Effector CD8-positive, alpha-beta T cell (primary cell): ENCODE data around the gene CYP4F22.
"Not testable (repeated sequence)": the region's sequence is repeated elsewhere in the genome, so short reads cannot be mapped to it uniquely, and the experiment has no call there.

Experiments used
- DNase-seq: peaks from one replicate; lab custom pipeline; 2025; lab: John Stamatoyannopoulos, UW

The CYP4F22 gene

GRCh38 chr19:15488489-15489226, 19.7 kb upstream of the CYP4F22 start:
- no peak for DNase-seq

DNA sequence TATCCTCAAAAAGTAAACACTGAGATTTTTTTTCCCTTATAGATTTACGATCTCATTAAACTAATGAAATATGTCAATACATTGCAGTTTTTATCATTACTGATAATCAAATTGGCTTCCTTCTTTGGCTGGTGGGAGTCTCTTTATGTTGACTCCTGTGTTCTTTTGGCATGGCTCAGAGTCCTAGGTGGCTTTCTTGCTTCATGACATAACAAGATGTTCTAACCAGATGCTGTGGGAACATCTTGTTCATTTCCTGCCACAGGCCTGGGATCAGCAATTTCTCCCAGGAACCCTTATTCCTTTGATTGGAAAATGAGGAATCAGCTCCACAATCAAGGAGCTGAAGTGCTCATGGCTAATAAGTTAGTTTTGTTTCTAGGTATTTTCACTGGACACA, 13.2 kb upstream of the CYP4F22 start:
- no peak for DNase-seq

DNA sequence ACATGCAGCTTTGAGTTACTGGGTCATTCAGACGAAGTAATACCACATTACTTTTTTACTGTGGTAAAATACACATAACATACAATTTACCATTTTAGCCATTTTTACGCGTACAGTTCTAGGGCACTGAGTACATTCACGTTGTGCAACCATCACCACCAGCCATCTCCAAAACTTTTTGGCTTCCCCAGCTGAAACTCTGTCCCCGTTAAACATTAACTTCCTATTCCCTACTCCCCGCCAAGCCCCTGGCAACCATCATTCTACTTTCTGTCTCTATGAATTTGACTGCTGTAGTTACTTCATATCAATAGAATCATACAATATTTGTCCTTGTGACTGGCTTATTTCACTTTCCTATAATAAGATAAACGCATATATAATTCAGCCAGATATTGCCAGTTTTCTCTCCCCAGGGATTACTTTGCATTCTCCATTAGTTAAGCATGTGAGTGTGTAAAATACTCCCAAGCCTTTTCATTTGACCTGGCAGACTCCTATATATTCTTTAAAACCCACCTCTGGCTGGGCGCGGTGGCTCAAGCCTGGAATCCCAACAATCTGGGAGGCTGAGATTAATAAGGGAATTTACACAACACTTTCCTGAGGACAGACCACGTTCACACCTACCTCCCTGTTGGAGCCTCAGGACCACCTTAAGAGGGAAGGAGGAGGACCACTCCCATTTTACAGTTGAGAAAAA, 10.0 kb upstream of the CYP4F22 start:
- DNase-seq = no peak

DNA sequence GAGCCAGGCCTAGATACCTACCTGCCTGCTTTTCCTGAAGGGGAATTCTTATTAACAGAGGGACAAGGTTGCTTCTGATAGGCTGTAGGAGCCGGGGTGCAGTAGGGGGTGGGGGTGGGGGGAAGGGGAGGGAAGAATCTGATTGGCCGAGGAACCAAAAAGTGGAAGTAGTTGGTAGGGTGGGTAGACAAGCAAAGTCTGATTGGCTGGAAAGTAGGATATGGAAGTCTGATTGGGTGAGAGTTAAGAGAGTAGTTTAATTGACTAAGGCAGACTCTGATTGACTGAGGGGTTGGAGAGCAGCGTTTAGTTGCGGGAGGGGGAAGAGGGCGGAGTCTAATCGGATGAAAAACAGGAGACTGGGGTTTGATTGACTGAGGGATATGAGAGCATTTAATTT, 9.4 kb upstream of the CYP4F22 start:
- DNase-seq = no peak

DNA sequence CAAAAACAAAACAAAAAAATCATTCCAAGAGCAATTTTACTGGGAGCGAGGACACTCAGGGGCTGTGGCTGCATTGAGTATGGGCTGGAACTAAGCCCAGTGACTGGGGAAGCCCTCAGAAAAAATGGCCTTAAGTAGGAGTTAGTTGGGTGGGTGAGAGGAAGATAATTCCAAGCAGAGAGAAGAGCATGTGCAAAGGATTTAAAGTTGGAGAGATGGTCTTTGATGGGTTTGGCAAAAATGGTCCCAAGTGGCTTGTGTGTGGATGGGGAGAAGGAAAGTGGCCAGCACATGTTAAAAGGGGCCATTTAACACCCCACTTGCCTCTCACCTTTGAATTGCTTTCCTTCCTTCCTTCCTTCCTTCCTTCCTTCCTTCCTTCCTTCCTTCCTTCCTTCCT, 6.7 kb upstream of the CYP4F22 start:
- no peak for DNase-seq

GRCh38 chr19:15502264-15502663, 6.1 kb upstream of the CYP4F22 start:
- DNase-seq = no peak

GRCh38 chr19:15506074-15506571, 2.2 kb upstream of the CYP4F22 start:
- DNase-seq = no peak

DNA sequence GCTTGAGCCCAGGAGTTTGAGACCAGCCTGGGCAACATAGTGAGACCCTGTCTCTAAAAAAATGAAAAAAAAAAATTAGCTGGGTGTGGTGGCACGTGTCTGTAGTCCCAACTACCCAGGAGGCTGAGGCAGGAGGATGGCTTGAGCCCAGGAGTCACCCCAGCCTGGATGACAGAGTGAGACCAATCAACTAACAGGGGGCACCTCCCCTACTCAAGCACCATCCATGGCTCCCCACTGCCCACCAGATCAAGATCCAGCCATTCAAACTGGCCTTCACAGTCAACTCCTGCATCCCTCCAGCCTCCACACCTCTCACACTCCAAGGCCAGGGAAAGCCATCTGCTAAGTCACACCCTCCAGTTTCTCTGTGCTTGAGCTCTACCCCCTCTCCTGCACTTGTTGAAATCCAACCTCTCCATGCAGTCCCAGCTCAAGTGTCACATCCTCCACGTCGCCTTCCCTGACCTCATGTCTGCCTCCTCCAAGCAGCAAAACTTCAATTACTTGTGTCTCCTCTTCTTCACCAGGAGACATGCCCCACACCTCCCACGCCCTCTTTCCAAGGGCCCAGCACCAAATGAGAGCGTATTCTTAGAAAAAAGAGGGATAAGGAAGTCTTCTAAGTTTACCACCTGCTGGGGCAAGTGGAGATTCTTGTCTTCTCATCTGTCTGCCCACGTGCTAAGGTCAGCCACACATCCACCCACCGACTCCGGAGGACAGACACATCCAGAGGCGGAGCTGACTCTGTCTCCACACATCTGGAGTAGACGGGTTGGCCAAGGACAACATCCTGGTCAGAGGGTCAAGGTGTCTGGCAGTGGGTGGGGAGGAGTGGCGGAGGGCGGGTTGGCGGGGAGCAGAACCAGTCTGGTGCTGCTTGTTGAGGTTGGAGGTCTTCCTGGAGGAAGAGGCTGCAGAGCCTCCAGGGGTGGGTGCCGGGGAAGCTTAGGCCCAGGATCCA, 974 bp upstream of the CYP4F22 start:
- DNase-seq = no peak

- no peak for DNase-seq
Measured at GRCh38 chr19:15511671-15512424, 3.5 kb downstream of the CYP4F22 start.

GRCh38 chr19:15515227-15515625, 6.9 kb downstream of the CYP4F22 start:
- not testable (repeated sequence) for DNase-seq

- DNase-seq = no peak
Measured at GRCh38 chr19:15516363-15516762, 8.0 kb downstream of the CYP4F22 start.

DNA sequence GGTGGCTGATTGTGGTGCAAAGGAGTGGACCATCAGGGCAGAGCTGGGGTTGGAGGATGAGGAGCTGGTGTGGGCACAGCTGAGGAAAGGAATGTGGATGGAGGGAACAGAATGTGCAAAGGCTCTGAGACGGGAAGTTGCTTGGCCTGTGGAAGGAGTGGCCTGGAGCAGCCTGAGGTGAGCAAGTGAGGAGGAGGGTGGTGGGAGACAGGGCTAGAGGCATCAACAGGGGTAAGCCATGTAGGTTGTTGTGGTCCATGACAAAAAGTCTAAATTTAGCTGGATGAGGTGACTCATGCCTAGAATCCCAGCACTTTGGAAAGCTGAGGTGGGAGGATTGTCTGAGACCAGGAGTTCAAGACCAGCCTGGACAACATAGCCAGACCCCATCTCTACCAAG, 9.5 kb downstream of the CYP4F22 start:
- no peak for DNase-seq

- DNase-seq = no peak
Measured at GRCh38 chr19:15519433-15519976, 11.2 kb downstream of the CYP4F22 start.

GRCh38 chr19:15524781-15525180, 16.5 kb downstream of the CYP4F22 start:
- no peak for DNase-seq

DNA sequence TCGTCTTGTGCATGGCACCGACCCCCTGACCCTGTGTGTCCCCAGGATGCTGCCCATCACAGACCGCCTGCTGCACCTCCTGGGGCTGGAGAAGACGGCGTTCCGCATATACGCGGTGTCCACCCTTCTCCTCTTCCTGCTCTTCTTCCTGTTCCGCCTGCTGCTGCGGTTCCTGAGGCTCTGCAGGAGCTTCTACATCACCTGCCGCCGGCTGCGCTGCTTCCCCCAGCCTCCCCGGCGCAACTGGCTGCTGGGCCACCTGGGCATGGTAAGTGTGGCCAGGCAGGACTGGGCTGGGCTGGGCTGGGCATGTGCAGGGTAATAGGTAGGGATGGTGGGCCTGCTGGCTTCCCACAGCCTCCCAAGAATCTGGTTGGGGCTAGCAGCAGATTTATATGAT, 17.0 kb downstream of the CYP4F22 start:
- no peak for DNase-seq

GRCh38 chr19:15526408-15526807, 18.1 kb downstream of the CYP4F22 start:
- no peak for DNase-seq

- no peak for DNase-seq
Measured at GRCh38 chr19:15527705-15528104, 19.4 kb downstream of the CYP4F22 start.

DNA sequence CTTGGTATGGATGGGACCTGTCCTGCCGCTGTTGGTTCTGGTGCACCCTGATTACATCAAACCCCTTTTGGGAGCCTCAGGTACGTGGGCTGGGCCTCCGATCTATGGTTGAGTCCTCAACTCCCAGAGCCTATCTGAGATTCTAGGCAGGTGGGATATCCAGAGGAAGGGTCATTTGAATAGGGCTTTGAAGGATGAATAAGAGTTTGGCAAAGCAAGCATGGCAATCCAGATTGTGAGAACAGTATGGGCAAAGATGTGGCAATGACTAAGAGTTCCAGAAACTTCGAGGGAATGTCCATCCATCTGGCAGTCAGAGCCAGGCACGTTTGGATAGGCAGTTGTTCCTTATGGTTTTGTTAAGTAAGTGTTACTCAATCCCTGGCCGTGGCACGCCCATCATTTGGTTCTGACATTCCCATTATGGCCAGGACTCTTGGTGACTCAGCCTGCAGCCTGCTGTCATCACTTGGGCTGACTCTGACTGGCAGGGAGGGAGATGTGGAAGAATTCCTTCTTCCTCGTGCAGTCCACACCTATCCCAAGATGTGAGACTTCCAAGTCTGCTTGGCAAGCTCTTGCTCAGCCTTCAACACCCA, 21.5 kb downstream of the CYP4F22 start:
- no peak for DNase-seq

DNA sequence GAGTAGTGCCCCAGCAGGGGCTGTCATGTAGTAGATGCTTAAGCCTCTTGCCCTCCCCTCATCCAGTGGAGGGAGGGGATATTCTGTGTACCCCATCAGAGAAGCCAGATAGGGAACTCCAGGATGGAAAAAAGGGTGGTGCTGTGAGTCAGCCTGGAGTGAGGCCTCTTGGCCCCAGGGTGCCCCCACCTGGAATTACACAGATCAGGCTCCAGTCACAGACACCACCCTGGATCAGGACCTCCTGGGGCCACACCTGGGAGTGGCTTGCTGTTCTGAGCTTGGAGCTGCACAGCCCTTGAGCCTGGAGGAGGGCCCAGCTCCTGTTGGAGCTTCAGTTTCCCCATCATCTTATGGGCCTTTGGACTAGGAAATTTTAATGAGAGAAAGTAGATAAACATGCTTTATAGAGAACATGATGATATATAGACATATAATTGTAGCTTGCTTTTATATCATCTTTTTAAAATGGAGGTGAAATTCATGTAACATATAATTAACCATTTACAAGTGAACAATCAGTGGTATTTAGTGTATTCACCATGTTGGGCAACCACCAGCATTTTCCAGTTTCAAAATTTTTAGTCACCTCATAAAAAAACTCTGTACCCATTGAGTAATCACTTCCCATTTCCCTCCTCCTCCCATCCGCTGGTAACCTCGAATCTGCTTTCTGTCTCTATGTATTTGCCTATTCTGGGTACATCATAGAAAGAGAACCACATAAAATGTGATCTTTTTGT, 24.6 kb downstream of the CYP4F22 start:
- no peak for DNase-seq

GRCh38 chr19:15533522-15533830, 25.2 kb downstream of the CYP4F22 start:
- DNase-seq = not testable (repeated sequence)
